Measurements from ENCODE around the gene DOK6.

The DOK6 gene

DNA sequence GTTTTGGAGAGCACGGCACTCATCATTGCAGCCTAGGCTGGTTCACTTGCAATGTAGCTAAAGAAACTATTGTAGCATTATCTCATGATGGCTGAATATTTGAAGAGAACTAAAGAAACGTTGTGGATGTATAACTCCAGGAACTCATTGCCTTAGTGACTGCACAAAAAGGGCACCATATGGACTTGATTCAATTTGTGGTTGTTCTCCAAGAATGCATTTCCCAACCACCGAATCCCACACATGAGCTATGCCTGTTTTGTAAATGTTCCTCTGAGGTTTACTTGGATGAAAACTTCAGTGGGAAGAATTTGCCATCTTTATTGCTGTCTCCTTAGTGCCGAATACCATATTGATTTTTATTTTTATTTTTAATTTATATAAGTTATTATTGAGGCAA, 43.5 kb downstream of the DOK6 start:
- no peak for DNase-seq

DNA sequence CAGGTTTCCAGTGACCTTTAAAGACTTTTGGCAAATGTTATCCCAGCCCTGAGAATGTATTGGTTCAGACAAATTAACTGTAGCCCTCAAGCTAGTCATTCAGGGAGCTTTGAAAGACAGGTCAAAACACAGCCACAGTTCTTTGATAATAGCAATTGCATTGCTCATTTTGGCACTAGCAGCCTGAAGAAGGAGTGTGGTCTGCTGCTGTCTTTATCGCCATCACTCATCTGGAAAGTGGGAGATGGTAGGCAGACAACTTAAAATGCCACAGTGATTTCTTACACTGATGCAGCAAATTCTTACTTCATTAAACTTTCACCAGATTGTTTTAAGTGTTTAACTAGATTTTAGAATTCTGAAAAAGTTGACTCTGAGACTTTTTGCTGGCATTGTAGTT, 47.2 kb downstream of the DOK6 start:
- DNase-seq = no peak

DNA sequence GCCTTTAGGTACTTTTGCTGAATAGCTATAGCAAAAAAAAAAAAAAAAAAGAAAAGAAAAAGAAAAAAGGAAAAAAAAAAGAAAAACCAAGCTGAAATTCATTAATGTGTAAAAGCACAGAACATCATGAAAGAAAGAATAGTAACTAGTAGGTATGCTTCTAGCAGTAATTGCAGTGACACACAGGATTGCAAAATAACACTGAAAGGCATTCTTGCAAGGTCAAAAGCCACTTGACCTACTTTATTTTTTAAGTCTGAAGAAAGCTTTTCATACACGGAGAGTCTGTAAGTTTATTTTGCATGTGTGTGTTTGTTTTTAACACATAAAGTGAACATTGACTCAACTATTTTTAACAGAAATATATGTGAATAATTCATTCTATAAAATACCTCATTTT, 54.4 kb downstream of the DOK6 start:
- DNase-seq = no peak

DNA sequence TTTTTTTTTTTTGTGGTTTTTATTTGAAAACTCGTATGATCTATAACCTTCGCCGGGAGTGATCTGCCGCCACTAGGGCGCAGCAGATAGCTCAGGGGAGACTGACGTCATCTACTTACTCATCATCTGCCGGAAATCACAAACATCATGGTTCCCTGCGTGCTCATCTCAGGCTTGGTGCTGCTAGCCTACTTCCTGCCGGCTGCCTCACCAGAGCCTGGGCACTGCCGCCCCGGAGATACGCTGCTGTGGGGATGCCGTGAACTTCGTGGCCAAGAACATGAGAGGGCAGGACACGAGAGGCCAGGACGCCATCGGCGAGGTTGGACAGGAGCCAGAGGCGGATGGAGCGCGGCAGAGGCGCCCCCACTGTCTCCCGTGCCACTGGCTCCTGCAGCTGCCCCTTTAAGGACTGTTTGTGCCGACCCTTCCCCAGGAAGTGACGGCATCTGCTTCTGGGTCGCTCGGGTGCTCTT, 68.8 kb downstream of the DOK6 start:
- peak; percentile 56 for DNase-seq

DNA sequence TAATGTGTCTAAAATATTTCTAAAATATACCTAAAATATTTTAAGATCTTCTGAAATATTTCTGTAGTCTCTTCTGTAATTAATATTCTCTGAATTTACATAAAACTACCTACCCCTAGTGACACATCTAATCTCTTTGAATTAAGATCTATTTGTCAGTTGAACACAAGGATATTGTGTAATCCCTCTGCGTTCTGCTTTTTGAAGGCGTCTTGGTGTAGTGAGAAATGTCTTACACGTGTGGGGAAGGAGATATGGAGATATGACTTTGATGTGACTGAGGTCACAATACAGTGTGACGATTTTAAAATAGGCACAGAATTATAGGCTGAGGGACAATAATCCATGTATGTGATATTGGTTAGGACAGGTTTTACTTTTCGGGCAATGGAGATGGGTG, 79.8 kb downstream of the DOK6 start:
- no peak for DNase-seq

DNA sequence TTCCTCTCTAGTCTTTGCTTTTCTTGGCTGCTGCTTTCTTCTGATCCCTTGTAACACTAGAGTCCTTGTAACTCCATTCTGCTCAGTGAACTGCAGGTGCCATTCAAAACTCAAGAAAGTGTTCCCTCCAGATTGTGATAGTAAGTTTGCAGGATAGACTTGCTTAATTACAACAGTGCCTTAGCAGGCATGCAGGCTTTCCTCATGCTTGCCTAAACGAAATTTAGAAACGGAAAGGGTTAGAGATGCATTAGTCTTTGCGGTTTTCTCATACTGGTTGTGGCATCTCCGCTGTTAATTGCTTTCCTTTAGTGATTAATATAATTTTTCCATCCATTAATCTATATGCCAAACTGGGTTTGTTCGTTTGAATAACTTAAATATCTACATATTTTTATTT, 82.9 kb downstream of the DOK6 start:
- no peak for DNase-seq

DNA sequence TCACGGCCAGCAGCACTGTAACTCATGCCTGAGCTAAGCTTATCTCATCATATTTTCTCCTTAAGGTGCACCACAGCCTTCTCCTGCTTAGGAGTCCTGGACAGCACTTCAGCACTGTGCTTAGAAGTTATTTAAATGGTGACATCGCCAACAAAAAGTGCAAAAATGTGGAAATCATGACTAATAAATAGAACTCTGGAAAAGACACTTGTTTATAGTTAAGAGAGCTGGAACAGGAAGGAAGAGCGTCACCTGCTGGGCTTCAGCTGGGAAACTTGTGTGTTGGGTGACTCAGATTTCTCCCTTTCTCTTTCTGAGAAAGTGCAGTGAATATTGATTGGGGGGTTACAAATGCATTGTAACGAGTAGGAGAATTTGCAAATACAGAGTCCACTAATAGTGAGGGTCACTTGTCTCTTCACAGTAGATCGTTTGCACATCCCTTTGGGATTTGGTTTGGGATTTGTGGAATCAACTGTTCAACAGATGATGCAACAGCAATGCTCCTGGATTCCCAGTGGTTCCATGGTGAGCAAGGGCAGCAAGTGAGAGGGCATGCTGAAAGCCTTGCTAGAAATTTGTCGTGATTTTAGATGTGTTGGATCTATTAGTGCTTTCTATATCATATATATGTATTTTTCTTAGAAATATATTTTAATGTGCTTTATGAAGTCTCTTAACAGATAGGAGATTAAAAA, 84.2 kb downstream of the DOK6 start:
- no peak for DNase-seq

DNA sequence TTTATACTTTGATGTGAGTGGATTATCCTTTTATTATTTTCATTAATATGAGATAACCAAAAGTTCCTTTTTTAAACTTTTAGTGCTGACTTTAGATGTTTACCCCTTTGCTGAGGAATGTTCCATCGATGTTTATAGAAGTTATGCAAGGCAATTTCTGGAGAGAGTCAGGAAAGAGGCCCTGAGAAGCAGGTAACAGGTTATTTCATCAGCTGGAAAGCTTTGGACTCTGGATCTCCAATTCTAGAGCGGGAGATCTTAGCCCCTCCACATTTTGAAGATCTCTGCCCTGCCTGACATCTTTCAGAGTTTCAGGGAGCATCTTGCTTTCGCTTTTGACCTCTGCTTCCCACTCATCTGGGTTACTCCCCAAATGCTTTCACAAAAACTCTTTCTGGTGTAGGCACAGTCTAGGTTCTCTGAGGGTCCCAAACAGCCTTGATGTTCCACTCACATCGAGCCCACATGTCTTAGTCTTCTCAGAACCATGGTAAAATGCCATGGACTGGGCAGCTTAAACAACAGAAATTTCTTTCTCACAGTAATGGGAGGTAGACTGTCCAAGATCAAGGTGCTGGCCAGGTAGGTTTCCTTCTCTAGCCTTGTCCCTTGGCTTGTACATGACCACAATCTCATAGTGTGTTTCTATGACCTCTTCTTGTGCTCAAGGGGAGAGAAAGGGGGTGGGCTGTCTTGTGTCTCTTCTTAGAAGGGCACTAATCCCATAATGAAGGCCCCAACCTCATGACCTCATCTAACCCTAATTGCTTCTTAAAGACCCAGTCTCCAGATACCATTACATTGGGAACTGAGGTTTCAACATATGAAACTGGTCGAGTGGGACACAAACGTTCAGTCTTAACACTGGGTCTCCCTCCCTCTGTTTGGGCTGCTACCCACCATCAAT, 87.1 kb downstream of the DOK6 start:
- DNase-seq = no peak

DNA sequence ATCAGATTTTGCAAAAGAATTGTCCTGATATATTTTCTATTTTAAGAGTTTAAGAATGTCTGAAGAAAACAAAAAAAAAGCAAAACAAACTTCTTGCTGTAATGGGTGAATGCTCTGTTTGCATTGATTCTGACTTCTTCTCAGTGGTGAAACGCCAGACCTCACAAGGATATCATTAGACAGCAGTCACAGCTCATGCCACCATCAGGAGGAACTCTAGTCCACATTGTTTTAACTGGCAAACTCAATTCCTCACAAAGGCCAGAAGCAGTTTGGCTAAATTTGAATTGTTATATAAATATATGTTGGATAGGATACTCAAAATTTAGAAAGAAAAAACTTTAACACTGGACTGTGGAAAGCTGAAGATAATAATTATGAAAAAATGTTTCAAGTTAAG, 89.4 kb downstream of the DOK6 start:
- DNase-seq = no peak

DNA sequence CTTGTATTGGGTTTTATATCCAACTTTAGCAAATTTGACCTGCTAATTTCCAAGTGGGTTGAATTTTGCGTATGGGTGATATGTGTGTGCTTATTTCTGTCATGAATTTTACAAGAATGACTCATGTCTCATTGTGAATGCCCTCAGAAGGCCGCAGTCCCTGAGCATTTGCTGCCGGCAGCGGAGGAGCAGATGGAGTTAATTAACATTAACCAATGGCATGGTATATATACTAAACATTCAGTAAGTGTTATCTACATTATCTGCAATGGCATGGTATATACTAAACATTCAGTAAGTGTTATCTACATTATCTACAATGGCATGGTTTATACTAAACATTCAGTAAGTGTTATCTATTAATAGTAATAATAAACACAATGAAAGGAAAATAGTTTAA, 90.1 kb downstream of the DOK6 start:
- DNase-seq = no peak

DNA sequence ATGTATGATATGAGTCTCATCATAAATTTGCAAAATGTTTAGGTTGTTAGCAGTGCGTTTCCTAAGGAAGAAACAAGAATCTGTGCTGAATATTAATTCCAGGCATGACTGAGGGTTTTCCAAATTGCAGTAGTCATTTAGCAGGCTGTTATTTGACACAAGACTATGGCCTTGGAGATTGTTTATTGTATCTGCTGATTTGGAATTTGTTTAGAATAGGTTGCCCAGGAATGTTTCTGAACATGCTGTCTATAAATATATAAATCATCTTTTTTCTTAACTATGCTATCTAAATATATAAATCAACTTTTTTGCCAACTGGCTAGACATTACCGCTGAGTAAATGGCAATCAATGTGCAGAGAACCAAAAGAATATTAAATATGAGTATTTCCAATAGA, 90.9 kb downstream of the DOK6 start:
- no peak for DNase-seq

DNA sequence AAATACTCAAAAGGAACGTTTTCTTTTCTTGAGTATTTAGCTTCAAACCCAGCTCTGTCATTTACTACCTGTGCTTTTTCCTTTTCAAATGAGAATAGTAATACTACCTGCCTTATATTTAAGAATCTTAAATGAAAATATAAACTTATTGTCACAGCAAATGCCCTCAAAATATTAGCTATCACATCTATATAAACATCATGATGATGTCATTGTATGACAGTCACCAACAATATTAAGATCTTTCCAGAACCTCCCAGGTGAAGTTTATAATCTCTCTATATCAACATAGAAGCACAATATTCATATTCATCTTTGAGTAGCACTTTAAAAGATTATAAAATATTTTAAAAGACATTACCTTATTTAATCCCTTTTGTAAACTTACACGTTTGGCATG, 92.2 kb downstream of the DOK6 start:
- no peak for DNase-seq

DNA sequence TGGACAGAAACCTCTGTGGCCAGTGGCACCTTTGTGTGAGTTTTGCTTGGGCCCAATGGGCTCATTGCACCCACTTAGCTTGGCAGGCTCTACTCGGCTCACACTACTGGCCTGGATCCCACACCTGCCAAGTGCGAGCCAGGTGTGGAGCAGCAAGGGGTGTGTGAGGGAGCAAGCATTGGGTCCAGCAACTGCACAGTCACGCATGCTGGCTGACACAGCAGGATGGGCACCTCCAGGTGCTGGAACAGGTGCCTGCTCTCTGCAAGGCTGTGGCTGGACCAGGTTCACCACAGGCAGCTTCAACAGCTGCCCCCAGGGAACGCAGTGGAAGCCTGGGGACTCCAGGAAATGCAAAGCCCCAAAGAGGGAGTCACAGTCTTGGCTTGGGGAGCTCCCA, 94.2 kb downstream of the DOK6 start:
- no peak for DNase-seq

DNA sequence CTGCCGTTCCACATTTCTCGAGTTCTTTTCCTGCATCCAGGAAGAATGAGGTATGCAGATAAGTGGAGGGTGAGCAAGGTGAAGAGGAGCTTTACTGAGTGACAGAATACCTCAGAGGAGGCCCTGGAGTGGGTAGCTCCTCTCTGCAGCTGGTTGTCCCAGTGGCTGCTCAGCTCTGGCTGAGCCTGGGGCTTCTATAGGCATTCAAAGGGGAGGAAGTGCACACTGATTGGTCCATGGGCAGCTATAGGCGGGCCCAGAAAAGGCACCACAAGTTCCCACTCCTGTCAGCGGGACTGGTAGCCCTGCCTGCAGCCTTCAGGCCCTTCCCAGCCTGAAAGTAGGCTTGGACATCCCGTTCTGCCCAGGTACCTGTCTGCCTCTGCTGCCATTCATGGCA, 94.7 kb downstream of the DOK6 start:
- DNase-seq = no peak

DNA sequence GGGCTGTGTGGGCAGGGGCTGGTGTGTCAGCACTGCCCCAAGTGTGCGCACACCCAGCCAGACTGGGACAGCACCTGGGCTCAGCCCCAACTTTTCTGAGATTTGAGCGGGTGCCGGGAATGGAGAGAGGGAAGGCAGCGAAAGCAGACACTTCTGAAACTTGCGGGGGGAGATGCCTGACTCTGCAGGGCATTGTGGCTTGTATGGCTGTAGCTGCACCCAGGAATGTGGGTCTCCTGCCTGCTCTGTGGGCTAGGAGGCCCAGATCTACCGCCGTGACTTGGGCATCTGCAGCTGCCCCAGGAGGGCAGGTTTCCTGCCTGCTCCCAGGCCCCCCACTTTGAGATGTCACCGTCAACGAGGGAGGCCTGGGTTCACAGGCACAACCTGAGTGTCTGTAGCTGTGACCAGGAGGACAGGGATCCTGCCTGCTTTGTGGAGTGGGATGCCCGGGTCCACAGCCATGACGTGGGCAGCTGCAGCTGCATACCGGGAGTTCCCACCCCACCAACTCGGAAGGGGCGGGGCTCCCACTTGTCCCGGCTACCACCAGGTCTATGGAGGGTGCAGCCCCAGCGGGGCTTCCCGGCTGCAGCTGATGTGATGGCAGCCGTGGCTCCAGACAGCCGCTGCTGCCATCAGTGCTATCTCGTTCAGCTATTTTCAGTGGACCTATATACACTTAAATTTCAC, 95.3 kb downstream of the DOK6 start:
- DNase-seq = no peak

DNA sequence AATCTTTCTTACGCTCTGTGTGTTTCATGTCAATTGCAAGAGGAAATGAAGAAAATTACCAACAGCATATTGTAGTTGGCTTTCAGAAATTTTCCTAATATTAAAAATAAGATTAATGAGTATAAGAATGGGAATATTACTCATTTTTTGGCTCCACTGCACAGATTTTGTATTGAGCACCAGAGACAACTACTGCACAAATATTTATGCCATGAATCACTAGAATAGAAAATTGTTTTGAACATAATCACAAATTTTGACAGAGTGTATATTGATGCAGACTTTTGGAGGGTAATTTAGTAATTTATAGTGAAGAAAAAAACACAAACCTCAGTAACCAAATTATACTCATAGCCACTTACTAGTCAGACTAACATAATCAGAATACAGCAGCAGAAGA, 118.3 kb downstream of the DOK6 start:
- no peak for DNase-seq

DNA sequence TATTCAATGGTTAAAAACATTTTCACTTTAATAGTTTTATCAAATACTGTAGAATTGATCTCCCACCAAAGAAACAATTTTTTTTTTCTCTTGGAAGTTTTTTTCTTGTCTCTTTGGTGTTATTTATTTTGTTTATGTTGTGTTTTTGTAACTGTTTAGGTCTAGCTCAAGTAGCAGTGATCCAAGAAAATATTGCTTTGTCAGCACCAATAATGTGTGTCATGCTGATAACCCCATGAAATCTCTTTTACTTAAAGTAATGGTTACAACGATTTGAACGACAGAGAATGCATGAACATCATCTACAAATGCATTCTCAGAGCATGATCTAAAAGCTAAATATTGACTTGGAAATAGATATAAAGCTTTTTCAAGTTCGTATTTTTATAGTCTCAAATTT, 122.9 kb downstream of the DOK6 start:
- DNase-seq = no peak

DNA sequence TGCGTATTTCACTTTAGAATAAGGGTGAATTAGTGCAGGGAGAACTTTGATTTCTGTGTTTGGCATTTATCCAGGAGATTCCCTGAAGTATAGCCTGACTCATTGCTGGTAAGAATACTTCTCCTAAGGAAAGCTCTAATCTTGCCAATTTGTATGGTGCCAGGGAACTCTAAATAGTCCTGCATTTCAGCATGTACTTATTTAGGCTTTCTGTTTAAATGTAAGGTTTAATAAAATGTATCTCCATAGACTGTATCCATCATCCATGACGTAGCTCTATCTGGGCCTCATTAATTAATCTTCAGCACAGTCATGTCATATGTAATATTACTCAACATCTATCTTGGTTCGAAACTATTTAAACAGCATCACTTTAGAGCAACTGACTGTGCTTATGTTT, 127.7 kb downstream of the DOK6 start:
- DNase-seq = no peak

DNA sequence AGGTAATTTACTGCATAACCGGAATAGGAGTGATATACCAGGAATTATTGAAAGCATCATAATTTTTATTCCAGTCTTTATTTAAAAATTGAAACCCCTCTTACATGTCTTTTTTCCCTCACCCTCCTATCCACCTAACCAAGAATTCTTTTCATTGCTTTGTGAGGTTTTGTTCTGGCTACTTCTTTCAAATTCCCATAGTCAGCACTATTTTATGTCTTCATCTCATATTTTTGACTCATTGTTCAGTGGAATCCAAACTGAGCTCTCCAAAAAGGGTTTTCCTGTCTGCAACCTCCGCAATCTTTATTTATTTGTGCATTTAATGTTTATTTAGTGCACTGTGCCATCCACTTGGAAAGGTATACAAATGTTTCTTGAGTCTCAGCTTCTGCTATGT, 128.5 kb downstream of the DOK6 start:
- no peak for DNase-seq

DNA sequence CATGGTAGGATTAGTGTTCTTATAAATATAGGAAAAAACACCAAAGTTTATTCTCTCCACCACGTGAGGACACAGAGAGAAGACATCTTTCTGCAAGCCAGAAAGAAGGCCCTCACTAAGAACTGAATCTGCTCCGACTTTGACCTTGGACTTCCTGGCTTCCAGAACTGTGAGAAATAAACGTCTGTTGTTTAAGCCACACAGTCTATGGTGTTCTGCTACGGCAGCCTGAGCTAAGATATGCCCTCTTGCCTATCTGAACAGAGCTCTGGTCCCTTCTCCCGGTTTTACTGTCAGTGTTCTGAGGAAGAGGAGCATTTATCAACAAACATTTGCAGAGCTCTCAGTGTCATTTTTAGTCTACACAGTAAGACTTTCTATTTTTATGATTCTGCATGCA, 131.3 kb downstream of the DOK6 start:
- no peak for DNase-seq

DNA sequence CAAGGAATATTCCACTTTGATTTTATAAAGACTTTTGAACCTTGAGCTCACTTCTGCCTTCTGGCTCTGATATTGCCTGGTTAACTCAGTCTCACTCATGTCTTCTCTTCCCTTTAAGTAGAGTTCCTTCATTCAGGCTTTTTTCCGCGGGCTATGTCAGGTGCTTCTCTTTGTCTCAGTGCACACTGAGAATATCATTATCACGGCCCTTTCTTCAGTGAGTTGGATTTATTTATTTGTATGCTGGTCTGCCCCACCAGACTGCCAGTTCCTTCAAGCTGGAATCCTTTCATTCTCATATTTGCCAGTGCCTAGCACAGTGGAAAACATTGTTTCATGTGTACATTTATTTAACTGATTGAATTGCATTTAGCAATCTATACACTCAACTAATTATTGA, 136.5 kb downstream of the DOK6 start:
- DNase-seq = no peak

DNA sequence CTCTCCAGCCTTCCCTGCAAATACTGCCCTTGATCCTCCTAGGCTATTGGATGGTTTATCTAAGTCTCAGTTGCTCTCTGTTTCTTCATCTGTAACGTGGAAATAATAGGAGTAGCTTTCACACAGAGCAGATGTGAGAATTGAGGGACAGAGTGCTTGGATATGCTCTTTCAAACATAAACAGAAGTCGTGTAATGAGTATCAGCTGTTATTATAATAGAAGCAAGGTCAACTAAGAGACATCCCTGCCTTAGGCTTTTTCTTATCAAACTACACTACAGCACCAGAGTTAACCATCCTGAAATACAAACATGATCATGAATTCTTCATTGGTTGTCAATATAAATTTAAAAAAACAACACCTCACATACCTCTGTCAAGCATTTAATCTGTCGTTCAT, 138.2 kb downstream of the DOK6 start:
- no peak for DNase-seq

DNA sequence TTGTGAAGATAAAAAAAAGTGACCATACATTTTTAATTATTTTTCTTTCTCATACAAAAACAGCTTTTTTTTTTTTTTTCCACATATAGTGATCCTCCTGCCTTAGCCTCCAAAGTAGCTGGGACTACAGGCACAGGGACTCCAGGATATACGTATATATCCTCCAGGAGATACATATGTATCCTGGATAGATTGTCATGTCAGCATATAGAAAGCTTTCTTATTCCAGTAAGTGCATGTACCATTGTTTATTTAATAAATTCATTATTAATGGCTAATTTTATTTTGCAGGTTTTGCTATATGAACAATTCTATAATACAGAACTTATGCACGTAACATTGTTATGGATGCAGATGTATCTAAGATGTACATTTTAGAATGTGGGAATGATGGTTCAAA, 138.7 kb downstream of the DOK6 start:
- DNase-seq = no peak

DNA sequence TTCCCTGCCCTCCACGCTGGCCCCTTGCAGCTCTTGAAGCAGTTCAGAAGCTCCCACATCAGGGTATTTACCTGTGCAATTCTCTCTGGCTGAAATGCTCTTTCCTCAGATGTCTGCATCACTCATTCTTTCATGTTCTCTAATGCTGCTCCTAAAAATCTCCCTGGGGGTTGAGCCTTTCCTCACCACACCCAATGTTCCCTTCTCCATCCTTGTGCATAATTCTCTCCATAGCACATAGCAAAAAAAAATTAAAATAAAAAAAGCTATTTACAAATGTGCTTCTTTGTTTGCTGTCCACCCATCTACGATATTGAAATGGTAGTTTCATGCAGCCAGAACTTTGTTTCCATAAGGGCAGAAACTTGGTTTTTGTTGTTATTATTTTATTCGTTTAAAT, 155.5 kb downstream of the DOK6 start:
- DNase-seq = no peak
